NB4 (cell line): ENCODE data around the gene FOXL3.

ENCODE experiments used
- CTCF ChIP-seq: IDR thresholded peaks from one replicate; pipeline ENCODE4 v1.5.1; 2012; ENCODE audit warnings: low read depth, low read length
- MYC ChIP-seq: IDR thresholded peaks from 2 replicates; pipeline ENCODE4 v1.6.1; 2011; ENCODE audit warnings: low read depth, low read length
- POLR2A ChIP-seq: IDR thresholded peaks from 2 replicates; pipeline ENCODE4 v1.6.1; 2011; ENCODE audit warnings: mild to moderate bottlenecking; ENCODE audit not compliant: insufficient read length; ENCODE audit errors: extremely low read depth
- TF ChIP-seq, protein P1 (sequence below): IDR thresholded peaks from 2 replicates; pipeline ENCODE4 v1.6.1; 2011; ENCODE audit warnings: low read depth, low read length

DNA sequence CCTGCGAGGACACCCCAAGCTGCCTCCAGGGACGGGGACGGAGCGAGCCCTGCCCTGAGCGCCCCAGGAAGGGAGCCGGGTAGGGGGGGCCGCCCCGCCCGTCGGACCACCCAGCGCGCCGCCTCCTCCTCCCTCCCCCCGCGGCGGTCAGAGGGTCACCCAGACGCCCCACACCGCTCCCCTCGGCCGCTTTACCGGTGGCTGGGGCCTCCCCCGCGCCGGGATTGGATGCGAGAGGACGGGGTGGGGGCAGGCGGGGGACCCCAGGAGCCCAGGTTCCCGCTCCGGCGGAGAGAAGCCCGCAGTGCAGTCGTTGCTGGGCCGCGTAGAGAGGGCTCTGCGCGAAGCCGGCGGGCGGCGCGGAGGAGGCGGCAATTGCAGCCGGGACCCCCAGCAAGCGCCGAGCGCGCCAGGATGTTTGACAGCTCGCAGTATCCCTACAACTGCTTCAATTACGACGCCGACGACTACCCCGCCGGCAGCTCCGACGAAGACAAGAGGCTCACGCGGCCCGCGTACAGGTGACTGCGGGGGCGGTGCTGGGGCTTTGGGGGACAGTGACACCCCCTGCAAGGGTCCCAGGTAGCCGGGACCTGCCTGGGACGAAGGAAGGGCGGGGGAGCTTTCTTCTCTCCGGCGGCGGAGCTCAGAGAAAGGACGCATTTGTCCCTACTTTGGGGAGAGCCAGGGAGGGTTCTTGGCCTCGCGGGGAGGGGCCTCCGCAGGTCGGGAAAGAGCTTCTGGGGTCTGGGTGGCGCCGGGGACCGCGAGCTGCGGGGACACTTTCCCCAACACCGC lies at the start of gene FOXL3:
- TF ChIP-seq CTCF (no peak), POLR2A (no peak), MYC (no peak)
- TF ChIP-seq, protein P1, sequence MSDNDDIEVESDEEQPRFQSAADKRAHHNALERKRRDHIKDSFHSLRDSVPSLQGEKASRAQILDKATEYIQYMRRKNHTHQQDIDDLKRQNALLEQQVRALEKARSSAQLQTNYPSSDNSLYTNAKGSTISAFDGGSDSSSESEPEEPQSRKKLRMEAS, result no peak
